K562 (cell line): ENCODE data around the gene CCDC85B. TPM values are rescaled to one million over a fixed set of nuclear protein-coding genes. Genes with fewer than 3 reads are reported as not detected.
A peak's percentile ranks its signal among the peaks of the same experiment; 100 is the strongest.

Experiments
- CHD1 ChIP-seq: fragments of 200-600 bp; sonication (generic); IDR thresholded peaks from one replicate; pipeline ENCODE4 v1.6.1; 2012; ENCODE audit warnings: mild to moderate bottlenecking, moderate library complexity, low read length, inconsistent platforms
- CTBP1 ChIP-seq: fragments of 450-650 bp; IDR thresholded peaks from 2 replicates; pipeline ENCODE4 v1.6.1; 2016; ENCODE audit warnings: borderline replicate concordance
- FIP1L1 ChIP-seq: fragments of 200-400 bp; formaldehyde crosslinking; IDR thresholded peaks from 2 replicates; pipeline ENCODE4 v1.6.1; 2018; ENCODE audit warnings: mild to moderate bottlenecking, low read depth, low read length; ENCODE audit not compliant: poor library complexity, severe bottlenecking
- HDGF ChIP-seq: fragments of 450-650 bp; IDR thresholded peaks from 2 replicates; pipeline ENCODE4 v1.6.1; 2016
- KLF6 ChIP-seq: fragments of 250-450 bp; sonication (Bioruptor Pico); IDR thresholded peaks from 2 replicates; pipeline ENCODE4 v1.4.0; 2020; ENCODE audit warnings: mild to moderate bottlenecking, moderate library complexity, borderline replicate concordance
- MAFK ChIP-seq: IDR thresholded peaks from 2 replicates; pipeline ENCODE4 v1.6.1; 2011; ENCODE audit warnings: low read length, improper control_type of control experiment
- PCBP2 ChIP-seq: fragments of 200-400 bp; formaldehyde crosslinking; IDR thresholded peaks from 2 replicates; pipeline ENCODE4 v1.6.1; 2018; ENCODE audit warnings: low read length, low read depth, mild to moderate bottlenecking, moderate library complexity; ENCODE audit not compliant: poor library complexity, severe bottlenecking
- POLR3G ChIP-seq: IDR thresholded peaks from 2 replicates; pipeline ENCODE4 v1.6.1; 2011; ENCODE audit not compliant: insufficient read length, insufficient replicate concordance; ENCODE audit errors: extremely low read depth
- POU5F1 ChIP-seq: fragments of 150-350 bp; IDR thresholded peaks from 2 replicates; pipeline ENCODE4 v1.6.1; 2014; ENCODE audit warnings: borderline replicate concordance, low read length, low read depth, mild to moderate bottlenecking; ENCODE audit not compliant: partially characterized antibody
- RBBP5 ChIP-seq: fragments of 200-600 bp; sonication (generic); IDR thresholded peaks from 2 replicates; pipeline ENCODE4 v1.6.1; 2012; ENCODE audit warnings: borderline replicate concordance, mild to moderate bottlenecking, low read length, control low read depth, inconsistent platforms; ENCODE audit not compliant: insufficient read depth, poor library complexity, severe bottlenecking
- RBM17 ChIP-seq: fragments of 200-400 bp; formaldehyde crosslinking; IDR thresholded peaks from 2 replicates; pipeline ENCODE4 v1.6.1; 2017; ENCODE audit warnings: low read depth, mild to moderate bottlenecking, low read length, borderline replicate concordance
- RFX1 ChIP-seq: fragments of 450-650 bp; IDR thresholded peaks from 2 replicates; pipeline ENCODE4 v1.6.1; 2016; ENCODE audit warnings: mild to moderate bottlenecking, moderate library complexity
- SMARCC2 ChIP-seq: fragments of 450-650 bp; IDR thresholded peaks from 2 replicates; pipeline ENCODE4 v1.6.1; 2017; ENCODE audit warnings: antibody characterized with exemption, moderate library complexity, mild to moderate bottlenecking, low read depth
- SOX6 ChIP-seq: fragments of 450-650 bp; IDR thresholded peaks from 2 replicates; pipeline ENCODE4 v1.6.1; 2014; ENCODE audit warnings: mild to moderate bottlenecking
- TRIM28 ChIP-seq: fragments of 450-650 bp; IDR thresholded peaks from 2 replicates; pipeline ENCODE4 v1.6.1; 2017
- U2AF1 ChIP-seq: fragments of 200-400 bp; formaldehyde crosslinking; optimal IDR thresholded peaks from 2 replicates; pipeline ENCODE3; 2017; ENCODE audit warnings: mild to moderate bottlenecking, low read depth, low read length, moderate library complexity
- XRCC4 ChIP-seq: IDR thresholded peaks from one replicate; pipeline ENCODE4 v1.6.1; 2011; ENCODE audit not compliant: insufficient read depth, insufficient read length; ENCODE audit errors: extremely low read depth
- ZNF253 ChIP-seq: fragments of 250-450 bp; sonication (Bioruptor Pico); conservative IDR thresholded peaks from 2 replicates; pipeline ENCODE4 v1.6.1; 2021; ENCODE audit warnings: mild to moderate bottlenecking
- ZNF354B ChIP-seq: fragments of 250-450 bp; sonication (Bioruptor Pico); IDR thresholded peaks from 2 replicates; pipeline ENCODE4 v1.4.0; 2020
- ZNF408 ChIP-seq: fragments of 250-450 bp; sonication (Bioruptor Pico); IDR thresholded peaks from 2 replicates; pipeline ENCODE4 v1.4.0; 2020; ENCODE audit warnings: low read depth, mild to moderate bottlenecking, moderate library complexity
- polyA plus RNA-seq, 8 experiments: library from polyadenylated mRNA; depleted of rRNA in 4 of 8; stranded (reverse) in 5 of 8; unstranded in 3 of 8; fragments of >200 nt; fragmentation: Nextera tagmentation in 2 of 8; fragmentation: Illumina TruSeq in 1 of 8; extraction: Ambion mirVana in 2 of 8; extraction: Trizol in 1 of 8; gene quantifications; 2 replicates each; pipeline versions ENCODE4 v1.2.1 to v1.2.3, GENCODE V29; 2011 to 2014; ENCODE audit warnings: inconsistent platforms in 1 of 8, missing spikeins in 1 of 8
- total RNA-seq, 7 experiments: library from RNA; depleted of rRNA in 6 of 7; stranded (reverse); fragments of >200 nt in 6 of 7; fragmentation: Illumina TruSeq in 2 of 7; extraction: Trizol in 2 of 7; gene quantifications; 2 replicates each; pipeline versions ENCODE4 v1.2.1 to v1.2.3, GENCODE V29; 2011 to 2021; ENCODE audit warnings: low replicate concordance in 1 of 7
- TF ChIP-seq, protein P1 (sequence below), 2 experiments: IDR thresholded peaks; 2 replicates each; pipeline ENCODE4 v1.6.1; 2011; ENCODE audit warnings: borderline replicate concordance in 1 of 2, control low read depth in 1 of 2, low read depth in 1 of 2, low read length in 1 of 2, mild to moderate bottlenecking in 1 of 2, mixed read lengths in 1 of 2, moderate library complexity in 1 of 2; ENCODE audit not compliant: insufficient read depth in 1 of 2, insufficient read length in 1 of 2, poor library complexity in 1 of 2, severe bottlenecking in 1 of 2; ENCODE audit errors: extremely low read depth in 1 of 2
- TF ChIP-seq, protein P2 (sequence below): IDR thresholded peaks from 2 replicates; pipeline ENCODE4 v1.6.1; 2011; ENCODE audit not compliant: insufficient read length; ENCODE audit errors: extremely low read depth
- TF ChIP-seq, protein P3 (sequence below), 2 experiments: IDR thresholded peaks; 2 replicates each; pipeline ENCODE4 v1.6.1; 2012; ENCODE audit warnings: improper control_type of control experiment in 2 of 2, low read depth in 2 of 2, low read length in 2 of 2, borderline replicate concordance in 1 of 2
- TF ChIP-seq, protein P4 (sequence below), 2 experiments: fragments of 450-650 bp; conservative IDR thresholded peaks; 2 replicates each; pipeline ENCODE4 v1.6.1; 2017; ENCODE audit warnings: mild to moderate bottlenecking in 2 of 2, moderate library complexity in 2 of 2

The CCDC85B gene
- total and polyA plus RNA-seq, 9 of the 15 experiments (the other 6 are each of a cell fraction or from before 2014, with no cell fraction given): 0.14 to 138 (median 6.2) TPM

DNA sequence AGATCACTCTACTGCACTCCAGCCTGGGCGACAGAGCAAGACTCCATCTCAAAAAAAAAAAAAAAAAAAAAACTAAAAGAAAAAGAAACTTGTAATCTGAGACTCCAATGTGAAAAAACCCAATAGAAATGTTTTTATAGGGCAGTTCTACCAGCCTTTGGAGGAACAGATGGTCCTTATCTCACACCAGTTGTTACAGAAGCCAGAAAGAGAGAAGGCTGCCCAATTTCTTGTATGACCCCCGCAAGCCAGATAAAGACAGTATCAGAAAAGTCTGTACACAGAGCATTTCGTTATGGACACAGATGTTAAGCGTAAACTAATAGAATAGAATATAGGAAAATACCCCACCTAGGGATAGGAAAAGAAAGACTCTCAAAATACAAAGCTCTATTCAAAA lies 43.5 kb downstream of the CCDC85B start (continued):
- TF ChIP-seq, protein P1, sequence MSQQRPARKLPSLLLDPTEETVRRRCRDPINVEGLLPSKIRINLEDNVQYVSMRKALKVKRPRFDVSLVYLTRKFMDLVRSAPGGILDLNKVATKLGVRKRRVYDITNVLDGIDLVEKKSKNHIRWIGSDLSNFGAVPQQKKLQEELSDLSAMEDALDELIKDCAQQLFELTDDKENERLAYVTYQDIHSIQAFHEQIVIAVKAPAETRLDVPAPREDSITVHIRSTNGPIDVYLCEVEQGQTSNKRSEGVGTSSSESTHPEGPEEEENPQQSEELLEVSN (IDR thresholded peaks at IDR 0.05; ENCODE audit: borderline replicate concordance in 1 of 2, extremely low read depth in 1 of 2, insufficient read depth in 1 of 2, insufficient read length in 1 of 2, low read depth in 1 of 2, low read length in 1 of 2, poor library complexity in 1 of 2, severe bottlenecking in 1 of 2): no peak
- TF ChIP-seq MAFK (no peak), FIP1L1 (no peak), POLR3G (no peak), XRCC4 (no peak), RBM17 (no peak), HDGF (no peak), POU5F1 (no peak), CTBP1 (no peak), RFX1 (no peak), ZNF354B (no peak), PCBP2 (no peak), SMARCC2 (no peak), TRIM28 (no peak), U2AF1 (no peak), ZNF253 (CRISPR knock-in tag) (no peak), KLF6 (CRISPR knock-in tag) (no peak), SOX6 (peak; percentile 54; the same call in 1 of the 2 replicates), RBBP5 (no peak), CHD1 (no peak), ZNF408 (CRISPR knock-in tag) (no peak)
- TF ChIP-seq, protein P2, sequence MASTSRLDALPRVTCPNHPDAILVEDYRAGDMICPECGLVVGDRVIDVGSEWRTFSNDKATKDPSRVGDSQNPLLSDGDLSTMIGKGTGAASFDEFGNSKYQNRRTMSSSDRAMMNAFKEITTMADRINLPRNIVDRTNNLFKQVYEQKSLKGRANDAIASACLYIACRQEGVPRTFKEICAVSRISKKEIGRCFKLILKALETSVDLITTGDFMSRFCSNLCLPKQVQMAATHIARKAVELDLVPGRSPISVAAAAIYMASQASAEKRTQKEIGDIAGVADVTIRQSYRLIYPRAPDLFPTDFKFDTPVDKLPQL: no peak
- TF ChIP-seq, protein P3, sequence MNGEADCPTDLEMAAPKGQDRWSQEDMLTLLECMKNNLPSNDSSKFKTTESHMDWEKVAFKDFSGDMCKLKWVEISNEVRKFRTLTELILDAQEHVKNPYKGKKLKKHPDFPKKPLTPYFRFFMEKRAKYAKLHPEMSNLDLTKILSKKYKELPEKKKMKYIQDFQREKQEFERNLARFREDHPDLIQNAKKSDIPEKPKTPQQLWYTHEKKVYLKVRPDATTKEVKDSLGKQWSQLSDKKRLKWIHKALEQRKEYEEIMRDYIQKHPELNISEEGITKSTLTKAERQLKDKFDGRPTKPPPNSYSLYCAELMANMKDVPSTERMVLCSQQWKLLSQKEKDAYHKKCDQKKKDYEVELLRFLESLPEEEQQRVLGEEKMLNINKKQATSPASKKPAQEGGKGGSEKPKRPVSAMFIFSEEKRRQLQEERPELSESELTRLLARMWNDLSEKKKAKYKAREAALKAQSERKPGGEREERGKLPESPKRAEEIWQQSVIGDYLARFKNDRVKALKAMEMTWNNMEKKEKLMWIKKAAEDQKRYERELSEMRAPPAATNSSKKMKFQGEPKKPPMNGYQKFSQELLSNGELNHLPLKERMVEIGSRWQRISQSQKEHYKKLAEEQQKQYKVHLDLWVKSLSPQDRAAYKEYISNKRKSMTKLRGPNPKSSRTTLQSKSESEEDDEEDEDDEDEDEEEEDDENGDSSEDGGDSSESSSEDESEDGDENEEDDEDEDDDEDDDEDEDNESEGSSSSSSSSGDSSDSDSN (IDR thresholded peaks at IDR 0.05; ENCODE audit: borderline replicate concordance in 1 of 2, low read depth in 2 of 2, low read length in 2 of 2): no peak
- TF ChIP-seq, protein P4, sequence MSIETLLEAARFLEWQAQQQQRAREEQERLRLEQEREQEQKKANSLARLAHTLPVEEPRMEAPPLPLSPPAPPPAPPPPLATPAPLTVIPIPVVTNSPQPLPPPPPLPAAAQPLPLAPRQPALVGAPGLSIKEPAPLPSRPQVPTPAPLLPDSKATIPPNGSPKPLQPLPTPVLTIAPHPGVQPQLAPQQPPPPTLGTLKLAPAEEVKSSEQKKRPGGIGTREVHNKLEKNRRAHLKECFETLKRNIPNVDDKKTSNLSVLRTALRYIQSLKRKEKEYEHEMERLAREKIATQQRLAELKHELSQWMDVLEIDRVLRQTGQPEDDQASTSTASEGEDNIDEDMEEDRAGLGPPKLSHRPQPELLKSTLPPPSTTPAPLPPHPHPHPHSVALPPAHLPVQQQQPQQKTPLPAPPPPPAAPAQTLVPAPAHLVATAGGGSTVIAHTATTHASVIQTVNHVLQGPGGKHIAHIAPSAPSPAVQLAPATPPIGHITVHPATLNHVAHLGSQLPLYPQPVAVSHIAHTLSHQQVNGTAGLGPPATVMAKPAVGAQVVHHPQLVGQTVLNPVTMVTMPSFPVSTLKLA (conservative IDR thresholded peaks at IDR 0.05): no peak
